Calu3 (cell line): ENCODE measurements around the gene TMEM126A. TPM values are rescaled to one million over a fixed set of nuclear protein-coding genes. Genes with fewer than 3 reads are reported as not detected.
"Not testable (repeated sequence)": the region's sequence is repeated elsewhere in the genome, so short reads cannot be mapped to it uniquely, and the experiment has no call there.

Source experiments
- BruUV-seq: library from RNA; stranded (reverse); fragments of 400-500 nt; replicated peaks from 2 replicates; lab custom pipeline; 2021; lab: Mats Ljungman, UMichigan
- CTCF ChIA-PET: fragments of 300-600 bp; sonication (Branson Sonifier 250); formaldehyde crosslinking; loops from one replicate; lab custom pipeline; 2022; ENCODE audit warnings: antibody characterized with exemption; lab: Charles Lee
- DNase-seq: peaks from one replicate; pipeline ENCODE4 v3.0.0; 2022
- H3K27ac Mint-ChIP-seq: one replicate; pipeline ENCODE4 v1.8.0; 2022; ENCODE audit warnings: mixed read lengths; ENCODE audit not compliant: unreplicated experiment
- H3K27me3 Mint-ChIP-seq: one replicate; pipeline ENCODE4 v1.8.0; 2022; ENCODE audit warnings: mixed read lengths; ENCODE audit not compliant: unreplicated experiment
- H3K36me3 Mint-ChIP-seq: one replicate; pipeline ENCODE4 v1.8.0; 2022; ENCODE audit warnings: mild to moderate bottlenecking, moderate library complexity, mixed read lengths; ENCODE audit not compliant: insufficient read depth, unreplicated experiment
- H3K4me1 Mint-ChIP-seq: one replicate; pipeline ENCODE4 v1.8.0; 2022; ENCODE audit warnings: mild to moderate bottlenecking, low read depth, mixed read lengths; ENCODE audit not compliant: unreplicated experiment
- H3K4me3 Mint-ChIP-seq: one replicate; pipeline ENCODE4 v1.8.0; 2022; ENCODE audit warnings: mild to moderate bottlenecking, low read depth, moderate library complexity, mixed read lengths; ENCODE audit not compliant: unreplicated experiment
- H3K9me3 Mint-ChIP-seq: one replicate; pipeline ENCODE4 v1.8.0; 2022; ENCODE audit warnings: low read depth, mixed read lengths; ENCODE audit not compliant: unreplicated experiment
- intact Hi-C: fragments of 100-400 bp; cut with micrococcal nuclease; formaldehyde crosslinking; loops from one replicate; pipeline ENCODE4 v1.10.0; 2022; ENCODE audit not compliant: unreplicated experiment
- total RNA-seq: library from RNA; stranded (reverse); gene quantifications from 2 replicates; pipeline ENCODE4 v1.2.3, GENCODE V29; 2022
- TF ChIP-seq, protein P1 (sequence below): fragments of 200-600 bp; IDR thresholded peaks from one replicate; pipeline ENCODE4 v1.8.0; 2022; ENCODE audit warnings: antibody characterized with exemption; ENCODE audit not compliant: unreplicated experiment

TMEM126A gene
- total RNA-seq, 1 experiment from 2014 or later: 22.9 TPM

DNA sequence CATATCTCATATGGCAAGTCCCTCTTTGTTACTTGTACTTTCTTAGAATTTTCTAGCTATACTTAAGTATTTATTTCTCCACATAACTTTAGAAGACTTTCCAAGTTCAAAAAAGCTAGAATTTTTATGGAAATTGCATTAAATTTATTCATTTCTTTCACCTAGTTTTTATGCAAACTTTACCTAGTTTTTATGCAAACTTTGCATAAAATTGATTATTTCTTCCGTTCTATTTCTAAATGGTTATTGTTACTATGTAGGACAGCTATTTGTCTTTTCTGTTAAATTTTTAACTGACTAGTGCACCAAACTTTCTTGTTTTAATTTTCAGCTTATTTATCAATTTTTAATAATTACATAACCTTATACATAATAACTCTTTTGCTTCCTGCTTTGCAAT, 20.4 kb downstream of the TMEM126A start:
- Mint-ChIP-seq H3K4me3 (no peak overlapping the region), H3K4me1 (no peaks in the 10 kb centered on the region), H3K27ac (no peak overlapping the region), H3K27me3 (no peaks in the 10 kb centered on the region), H3K9me3 (no peaks in the 10 kb centered on the region), H3K36me3 (peaks cover 25% of the 10 kb centered on the region)
- no peak for DNase-seq
- CTCF ChIA-PET: no interaction called here
- TF ChIP-seq, protein P1, sequence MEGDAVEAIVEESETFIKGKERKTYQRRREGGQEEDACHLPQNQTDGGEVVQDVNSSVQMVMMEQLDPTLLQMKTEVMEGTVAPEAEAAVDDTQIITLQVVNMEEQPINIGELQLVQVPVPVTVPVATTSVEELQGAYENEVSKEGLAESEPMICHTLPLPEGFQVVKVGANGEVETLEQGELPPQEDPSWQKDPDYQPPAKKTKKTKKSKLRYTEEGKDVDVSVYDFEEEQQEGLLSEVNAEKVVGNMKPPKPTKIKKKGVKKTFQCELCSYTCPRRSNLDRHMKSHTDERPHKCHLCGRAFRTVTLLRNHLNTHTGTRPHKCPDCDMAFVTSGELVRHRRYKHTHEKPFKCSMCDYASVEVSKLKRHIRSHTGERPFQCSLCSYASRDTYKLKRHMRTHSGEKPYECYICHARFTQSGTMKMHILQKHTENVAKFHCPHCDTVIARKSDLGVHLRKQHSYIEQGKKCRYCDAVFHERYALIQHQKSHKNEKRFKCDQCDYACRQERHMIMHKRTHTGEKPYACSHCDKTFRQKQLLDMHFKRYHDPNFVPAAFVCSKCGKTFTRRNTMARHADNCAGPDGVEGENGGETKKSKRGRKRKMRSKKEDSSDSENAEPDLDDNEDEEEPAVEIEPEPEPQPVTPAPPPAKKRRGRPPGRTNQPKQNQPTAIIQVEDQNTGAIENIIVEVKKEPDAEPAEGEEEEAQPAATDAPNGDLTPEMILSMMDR: no peak
- intact Hi-C loops: no loop called here
- BruUV-seq: no TSS peak

DNA sequence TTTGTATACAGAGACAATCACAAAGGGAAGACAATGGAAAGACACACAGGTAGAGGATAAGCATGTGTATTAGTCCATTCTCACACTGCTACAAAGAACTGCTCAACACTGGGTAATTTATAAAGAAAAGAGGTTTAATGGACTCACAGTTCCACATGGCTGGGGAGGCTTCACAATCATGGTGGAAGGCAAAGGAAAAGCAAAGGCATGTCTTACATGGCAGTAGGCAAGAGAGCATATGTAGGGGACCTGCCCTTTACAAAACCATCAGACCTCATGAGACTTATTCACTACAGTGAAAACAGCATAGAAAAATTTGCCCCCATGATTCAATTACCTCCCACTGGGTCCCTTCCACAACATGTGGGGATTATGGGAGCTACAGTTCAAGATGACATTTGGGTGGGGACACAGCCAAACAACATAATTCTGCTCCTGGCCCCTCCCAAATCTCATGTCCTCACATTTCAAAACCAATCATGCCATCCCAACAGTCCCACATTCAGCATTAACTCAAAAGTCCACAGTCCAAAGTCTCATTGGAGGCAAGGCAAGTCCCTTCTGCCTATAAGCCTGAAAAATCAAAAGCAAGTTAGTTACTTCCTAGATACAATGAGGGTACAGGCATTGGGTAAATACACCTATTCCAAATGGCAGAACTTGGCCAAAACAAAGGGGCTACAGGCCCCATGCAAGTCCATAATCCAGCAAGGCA, 23.3 kb downstream of the TMEM126A start:
- H3K9me3 Mint-ChIP-seq, H3K4me3 Mint-ChIP-seq, BruUV-seq, DNase-seq, H3K36me3 Mint-ChIP-seq, intact Hi-C loops, CTCF ChIA-PET, H3K4me1 Mint-ChIP-seq, H3K27ac Mint-ChIP-seq: not testable (repeated sequence)
- peaks cover 12% of the 10 kb centered on the region for H3K27me3 Mint-ChIP-seq

DNA sequence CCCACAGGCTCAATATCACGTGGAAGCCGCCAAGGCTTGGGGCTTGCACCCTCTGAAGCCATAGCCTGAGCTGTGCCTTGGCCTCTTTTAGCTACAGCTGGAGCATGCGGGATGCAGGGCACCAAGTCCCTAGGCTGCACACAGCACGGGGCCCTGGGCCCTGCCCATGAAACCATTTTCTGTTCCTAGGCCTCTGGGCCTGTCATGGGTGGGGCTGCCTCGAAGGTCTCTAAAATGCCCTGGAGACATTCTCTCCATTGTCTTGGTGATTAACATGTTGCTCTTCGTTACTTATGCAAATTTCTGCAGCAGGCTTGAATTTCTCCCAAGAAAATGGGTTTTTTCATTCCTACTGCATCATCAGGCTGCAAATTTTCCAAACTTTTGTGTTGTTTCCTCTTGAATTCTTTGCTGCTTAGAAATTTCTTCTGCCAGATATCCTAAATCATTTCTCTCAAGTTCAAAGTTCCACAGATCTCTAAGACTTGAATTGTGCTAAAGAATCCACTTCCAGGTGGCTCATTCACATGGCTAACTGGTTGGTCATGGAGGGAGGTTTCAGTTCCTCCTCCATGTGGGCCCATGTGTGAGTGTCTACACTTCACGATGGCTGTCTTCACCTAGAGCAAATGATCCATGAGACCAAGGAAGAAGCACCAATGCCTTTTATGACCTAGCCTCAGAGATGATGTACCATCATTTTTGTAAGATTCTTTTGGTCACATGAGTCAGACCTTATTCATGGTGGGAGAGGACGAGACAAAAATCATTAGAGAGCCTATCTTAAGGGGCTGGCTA, 24.5 kb downstream of the TMEM126A start:
- H3K27ac Mint-ChIP-seq: no peak overlapping the region
- no peaks in the 10 kb centered on the region for H3K36me3 Mint-ChIP-seq
- no peaks in the 10 kb centered on the region for H3K9me3 Mint-ChIP-seq
- no peak for DNase-seq
- H3K4me1 Mint-ChIP-seq: no peaks in the 10 kb centered on the region
- no peak overlapping the region for H3K4me3 Mint-ChIP-seq
- TF ChIP-seq, protein P1: no peak
- CTCF ChIA-PET: no interaction called here
- intact Hi-C loops: no loop called here
- BruUV-seq: no TSS peak
- H3K27me3 Mint-ChIP-seq: peaks cover 12% of the 10 kb centered on the region

DNA sequence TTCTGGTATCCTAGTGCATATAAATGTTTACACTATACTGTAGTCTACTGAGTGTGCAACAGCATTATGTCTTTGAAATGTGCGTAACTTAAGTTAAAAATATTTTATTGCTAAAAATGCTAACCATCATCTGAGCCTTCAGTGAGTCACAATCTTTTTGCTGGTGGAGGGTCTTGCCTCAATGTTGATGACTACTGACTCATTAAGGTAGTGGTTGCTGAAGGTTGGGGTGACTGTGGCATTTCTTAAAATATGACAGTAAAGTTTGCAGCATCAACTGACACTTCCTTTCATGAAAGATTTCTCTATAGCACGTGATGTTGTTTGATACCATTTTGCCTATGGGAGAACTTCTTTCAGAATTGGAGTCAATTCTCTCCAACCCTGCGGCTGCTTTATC, 25.6 kb downstream of the TMEM126A start:
- Mint-ChIP-seq H3K36me3 (no peaks in the 10 kb centered on the region), H3K27ac (no peak overlapping the region), H3K9me3 (no peaks in the 10 kb centered on the region), H3K4me3 (no peak overlapping the region), H3K27me3 (peaks cover 12% of the 10 kb centered on the region), H3K4me1 (no peaks in the 10 kb centered on the region)
- BruUV-seq: no TSS peak
- no peak for DNase-seq
- TF ChIP-seq, protein P1: no peak
- intact Hi-C loops: no loop called here
- CTCF ChIA-PET: no interaction called here
